ENCODE measurements around the gene MACROD2. TPM values are rescaled to one million over a fixed set of nuclear protein-coding genes. Genes with fewer than 3 reads are reported as not detected.

Gene MACROD2
- total and polyA plus RNA-seq, 2 of the 4 experiments (the other 2 are of a cell fraction): not detected

- Histone ChIP-seq H3K56ac (ENCODE audit: extremely low read depth, insufficient read depth, low read length) (no peak overlapping the region), H4K8ac (ENCODE audit: low read depth in 2 of 2, low read length in 2 of 2) (no peak overlapping the region), H3K4me3 (ENCODE audit: insufficient read depth, low read depth, low read length) (no peak overlapping the region), H2BK15ac (ENCODE audit: low read depth, low read length) (no peak overlapping the region), H2AK9ac (replicated peaks; ENCODE audit: low read depth, low read length, poor library complexity) (no peak overlapping the region), H3K9me1 (ENCODE audit: insufficient read depth, low read length) (no peaks in the 10 kb centered on the region), H3K4me1 (ENCODE audit: control insufficient read depth, insufficient read depth, low read length) (no peaks in the 10 kb centered on the region), H3K79me1 (ENCODE audit: low read depth in 1 of 2, low read length in 2 of 2) (no peaks in the 10 kb centered on the region), H3K14ac (replicated peaks; ENCODE audit: low read depth, low read length) (no peak overlapping the region), H2BK20ac (ENCODE audit: low read depth, low read length) (no peak overlapping the region), H2BK120ac (ENCODE audit: low read depth, low read length) (no peak overlapping the region), H4K20me1 (ENCODE audit: insufficient read depth, low read length) (no peaks in the 10 kb centered on the region), H3K4me2 (ENCODE audit: low read depth, low read length) (no peak overlapping the region), H3K36me3 (ENCODE audit: control insufficient read depth, insufficient read depth, low read length) (no peaks in the 10 kb centered on the region), H3K18ac (ENCODE audit: low read depth, low read length) (no peak overlapping the region), H3K9ac (ENCODE audit: low read depth, low read length) (no peak overlapping the region), H4K91ac (ENCODE audit: insufficient read depth, low read depth, low read length) (no peak overlapping the region), H2AFZ (replicated peaks; ENCODE audit: low read length, poor library complexity) (no peak overlapping the region), H4K5ac (ENCODE audit: low read depth, low read length) (no peak overlapping the region), H3K27ac (ENCODE audit: insufficient read depth, low read length) (no peak overlapping the region), H3K23ac (ENCODE audit: low read depth, low read length) (no peak overlapping the region), H2BK5ac (ENCODE audit: low read depth, low read length, poor library complexity, severe bottlenecking) (no peak overlapping the region), H3K9me3 (ENCODE audit: control insufficient read depth, insufficient read depth, low read length) (no peaks in the 10 kb centered on the region), H3K27me3 (ENCODE audit: control insufficient read depth, insufficient read depth, low read length) (no peaks in the 10 kb centered on the region), H3K4ac (ENCODE audit: low read depth, low read length) (no peak overlapping the region), H2AK5ac (ENCODE audit: low read depth, low read length) (no peak overlapping the region)
- ChIA-PET POLR2A (ENCODE audit: unreplicated experiment) (no interaction called here), CTCF (no interaction called here)
- DNase-seq: no peak
- in situ Hi-C loops (cut with MboI; ENCODE audit: low sequenced_read_pairs): no loop called here
- dilution Hi-C loops (cut with HindIII; ENCODE audit: low sequenced_read_pairs, unreplicated experiment): no loop called here
- no CpG with 5 or more reads among the region's 5 CpGs for WGBS, 2 experiments (ENCODE audit: extremely low coverage in 2 of 2, insufficient read length in 1 of 2)
- BruUV-seq (replicated peaks): no TSS peak
- intact Hi-C loops (cut with micrococcal nuclease): no loop called here
- TF ChIP-seq MAFK (IDR thresholded peaks at IDR 0.05; ENCODE audit: low read depth, low read length) (no peak), MAZ (IDR thresholded peaks at IDR 0.05; ENCODE audit: borderline replicate concordance, low read depth, low read length) (no peak), MXI1 (IDR thresholded peaks at IDR 0.05; ENCODE audit: borderline replicate concordance, low read depth, low read length) (no peak), USF2 (IDR thresholded peaks at IDR 0.05; ENCODE audit: low read depth, low read length) (no peak), FOS (IDR thresholded peaks at IDR 0.05; ENCODE audit: low read depth, low read length) (no peak), RCOR1 (IDR thresholded peaks at IDR 0.05; ENCODE audit: insufficient replicate concordance, low read length) (no peak), SMC3 (IDR thresholded peaks at IDR 0.05; ENCODE audit: low read depth, low read length) (no peak), BHLHE40 (IDR thresholded peaks at IDR 0.05; ENCODE audit: low read depth, low read length) (no peak), CEBPB (IDR thresholded peaks at IDR 0.05; ENCODE audit: low read depth, low read length) (no peak), NFE2L2 (IDR thresholded peaks at IDR 0.05; ENCODE audit: low read depth, low read length) (no peak), RAD21 (IDR thresholded peaks at IDR 0.05; ENCODE audit: low read length) (no peak)
- TF ChIP-seq, protein P1, sequence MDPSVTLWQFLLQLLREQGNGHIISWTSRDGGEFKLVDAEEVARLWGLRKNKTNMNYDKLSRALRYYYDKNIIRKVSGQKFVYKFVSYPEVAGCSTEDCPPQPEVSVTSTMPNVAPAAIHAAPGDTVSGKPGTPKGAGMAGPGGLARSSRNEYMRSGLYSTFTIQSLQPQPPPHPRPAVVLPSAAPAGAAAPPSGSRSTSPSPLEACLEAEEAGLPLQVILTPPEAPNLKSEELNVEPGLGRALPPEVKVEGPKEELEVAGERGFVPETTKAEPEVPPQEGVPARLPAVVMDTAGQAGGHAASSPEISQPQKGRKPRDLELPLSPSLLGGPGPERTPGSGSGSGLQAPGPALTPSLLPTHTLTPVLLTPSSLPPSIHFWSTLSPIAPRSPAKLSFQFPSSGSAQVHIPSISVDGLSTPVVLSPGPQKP (IDR thresholded peaks at IDR 0.05; ENCODE audit: borderline replicate concordance, low read depth, low read length): no peak
- ATAC-seq (ENCODE audit: low read depth): no peak
Observed at GRCh38 chr20:15710636-15711035, 1715.3 kb downstream of the MACROD2 start.

All from IMR-90 (cell line).